GM10248 (cell line): Measurements from ENCODE around the gene MRGPRD.
A peak's percentile ranks its signal among the peaks of the same experiment; 100 is the strongest.

Experiments
- CTCF ChIA-PET: fragments of 300-600 bp; sonication (Branson Sonifier 250); formaldehyde crosslinking; extraction: SDS; loops from one replicate; lab custom pipeline; 2021; ENCODE audit warnings: antibody characterized with exemption; lab: Yijun Ruan, JAX
- POLR2A ChIA-PET: fragments of 350-650 bp; sonication (Branson Sonifier 250); formaldehyde crosslinking; extraction: SDS; loops from one replicate; lab custom pipeline; 2020; ENCODE audit warnings: antibody characterized with exemption; lab: Yijun Ruan, JAX
- DNase-seq: peaks from one replicate; pipeline ENCODE4 v3.0.0; 2012; ENCODE audit errors: extremely low spot score
- TF ChIP-seq, protein P1 (sequence below): IDR thresholded peaks from 2 replicates; pipeline ENCODE4 v1.5.1; 2012; ENCODE audit warnings: mild to moderate bottlenecking, low read depth; ENCODE audit errors: extremely low read depth, missing control alignments, control extremely low read depth

Gene MRGPRD

DNA sequence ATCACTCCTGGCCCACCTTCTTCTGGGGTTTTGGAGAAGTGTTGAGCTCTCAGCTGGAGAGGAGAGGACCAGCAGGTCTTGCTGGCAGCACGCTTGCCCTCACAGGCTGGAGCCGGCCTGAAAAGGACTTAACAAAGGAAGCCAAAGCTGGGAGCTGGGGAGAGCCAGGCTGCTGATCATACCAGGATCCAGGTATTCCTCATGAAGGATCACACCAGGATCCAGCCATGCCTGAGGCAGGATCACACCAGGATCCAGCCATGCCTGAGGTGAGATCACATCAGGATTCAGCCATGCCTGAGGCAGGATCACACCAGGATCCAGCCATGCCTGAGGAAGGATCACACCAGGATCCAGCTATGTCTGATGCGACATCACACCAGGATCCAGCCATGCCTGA, 17.0 kb downstream of the MRGPRD start:
- POLR2A ChIA-PET = no interaction called here
- TF ChIP-seq, protein P1, sequence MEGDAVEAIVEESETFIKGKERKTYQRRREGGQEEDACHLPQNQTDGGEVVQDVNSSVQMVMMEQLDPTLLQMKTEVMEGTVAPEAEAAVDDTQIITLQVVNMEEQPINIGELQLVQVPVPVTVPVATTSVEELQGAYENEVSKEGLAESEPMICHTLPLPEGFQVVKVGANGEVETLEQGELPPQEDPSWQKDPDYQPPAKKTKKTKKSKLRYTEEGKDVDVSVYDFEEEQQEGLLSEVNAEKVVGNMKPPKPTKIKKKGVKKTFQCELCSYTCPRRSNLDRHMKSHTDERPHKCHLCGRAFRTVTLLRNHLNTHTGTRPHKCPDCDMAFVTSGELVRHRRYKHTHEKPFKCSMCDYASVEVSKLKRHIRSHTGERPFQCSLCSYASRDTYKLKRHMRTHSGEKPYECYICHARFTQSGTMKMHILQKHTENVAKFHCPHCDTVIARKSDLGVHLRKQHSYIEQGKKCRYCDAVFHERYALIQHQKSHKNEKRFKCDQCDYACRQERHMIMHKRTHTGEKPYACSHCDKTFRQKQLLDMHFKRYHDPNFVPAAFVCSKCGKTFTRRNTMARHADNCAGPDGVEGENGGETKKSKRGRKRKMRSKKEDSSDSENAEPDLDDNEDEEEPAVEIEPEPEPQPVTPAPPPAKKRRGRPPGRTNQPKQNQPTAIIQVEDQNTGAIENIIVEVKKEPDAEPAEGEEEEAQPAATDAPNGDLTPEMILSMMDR = no peak
- CTCF ChIA-PET = interaction anchor here (1.0 kb wide), 1 partner anchor 165 kb away, joined by 3 read pairs; no protein-coding TSS in a partner anchor
- no peak for DNase-seq

DNA sequence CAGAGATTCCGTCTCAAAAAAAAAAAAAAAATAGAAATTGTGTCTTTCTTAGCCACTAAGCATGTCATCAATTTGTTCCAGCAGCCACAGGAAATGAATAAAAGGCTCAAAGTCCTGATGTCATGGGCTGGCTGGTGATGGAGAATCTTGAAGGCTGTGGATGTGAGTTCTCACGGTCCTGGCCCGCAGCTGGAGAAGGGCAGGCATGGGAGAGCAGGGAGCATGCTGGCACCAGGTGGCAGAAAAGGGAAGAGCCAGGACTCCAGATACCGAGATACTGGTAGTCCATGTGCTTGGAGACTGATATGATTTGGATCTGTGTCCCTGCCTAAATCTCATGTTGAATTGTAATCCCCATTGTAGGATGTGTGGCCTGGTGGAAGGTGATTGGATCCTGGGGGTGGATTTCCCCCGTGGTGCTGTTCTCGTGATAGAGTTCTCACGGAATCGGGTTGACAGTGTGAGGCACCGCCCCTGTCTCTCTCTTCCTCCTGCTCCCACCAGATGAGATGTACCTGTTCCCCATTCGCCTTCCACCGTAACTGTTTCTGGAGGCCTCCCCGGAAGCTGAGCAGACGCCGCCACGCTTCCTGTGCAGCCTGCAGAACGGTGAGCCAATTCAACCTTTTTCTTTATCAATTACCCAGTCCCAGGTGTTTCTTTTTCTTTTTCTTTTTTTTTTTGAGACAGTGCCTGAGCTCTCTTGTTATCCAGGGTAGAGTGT, 18.1 kb downstream of the MRGPRD start:
- DNase-seq = peak; percentile 19

DNA sequence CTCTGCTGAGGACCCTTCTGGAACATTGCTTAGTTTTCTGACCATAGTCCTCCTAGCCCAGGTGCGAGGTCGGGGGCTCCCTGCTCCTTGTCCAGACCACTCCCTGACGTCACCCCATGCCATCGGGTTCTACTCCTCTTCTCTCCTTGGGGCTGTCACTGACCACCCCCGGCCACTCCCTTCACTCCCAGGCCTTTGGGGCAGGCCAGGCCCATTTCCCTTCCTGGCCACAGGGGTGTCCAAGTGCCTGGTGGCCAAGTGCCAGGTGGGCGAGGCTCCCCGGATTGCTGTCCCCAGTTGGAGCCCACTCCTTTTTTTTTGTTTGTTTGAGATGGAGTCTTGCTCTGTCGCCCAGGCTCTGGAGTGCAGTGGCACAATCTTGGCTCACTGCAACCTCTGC, 19.5 kb downstream of the MRGPRD start:
- CTCF ChIA-PET = no interaction called here
- TF ChIP-seq, protein P1 = no peak
- POLR2A ChIA-PET = no interaction called here
- DNase-seq = no peak

More for the DNA sequence above, 18.1 kb downstream of the MRGPRD start:
- CTCF ChIA-PET = interaction anchor here (1.0 kb wide), 1 partner anchor 164 kb away, joined by 3 read pairs; no protein-coding TSS in a partner anchor
- TF ChIP-seq, protein P1 = no peak
- POLR2A ChIA-PET = no interaction called here

DNA sequence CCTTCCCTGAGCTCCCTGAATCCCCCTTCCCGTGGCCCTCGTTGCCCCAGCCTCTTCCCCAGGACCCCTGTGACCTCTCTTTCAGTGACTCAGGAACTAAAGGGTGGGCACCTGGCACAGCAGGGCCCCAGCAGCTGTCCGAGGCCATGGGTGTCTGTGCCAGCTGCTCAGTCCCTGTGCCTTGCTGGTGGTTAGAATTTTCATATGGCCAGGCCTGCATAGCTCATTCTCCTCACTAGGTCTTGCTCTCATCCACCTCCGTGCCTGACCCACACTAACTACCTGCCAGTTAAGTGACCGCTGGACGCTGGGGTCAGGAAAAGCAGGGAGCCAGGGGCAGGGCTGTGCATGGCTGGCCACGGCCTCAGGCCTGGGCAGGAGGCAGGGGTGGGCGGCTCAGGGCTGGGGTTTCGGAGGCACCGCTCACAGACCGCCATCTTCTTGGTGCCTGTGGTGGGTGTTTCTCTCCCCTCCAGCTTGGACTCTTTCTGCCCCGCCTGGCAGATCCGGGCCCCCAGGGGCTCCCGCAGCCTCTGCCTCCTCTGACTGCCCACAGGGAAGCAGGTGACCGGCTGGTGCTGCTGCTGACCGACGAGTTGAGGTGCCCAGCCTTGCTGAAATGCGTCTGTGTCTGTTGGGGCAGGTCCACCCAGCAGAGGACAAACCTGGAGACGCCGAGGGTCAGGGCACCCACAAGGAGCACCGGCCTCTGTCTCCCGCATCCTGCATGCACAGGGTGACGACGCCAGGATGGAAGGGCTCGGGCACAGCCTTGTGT, 20.3 kb downstream of the MRGPRD start:
- TF ChIP-seq, protein P1 = no peak
- ChIA-PET CTCF (no interaction called here), POLR2A (no interaction called here)
- no peak for DNase-seq

DNA sequence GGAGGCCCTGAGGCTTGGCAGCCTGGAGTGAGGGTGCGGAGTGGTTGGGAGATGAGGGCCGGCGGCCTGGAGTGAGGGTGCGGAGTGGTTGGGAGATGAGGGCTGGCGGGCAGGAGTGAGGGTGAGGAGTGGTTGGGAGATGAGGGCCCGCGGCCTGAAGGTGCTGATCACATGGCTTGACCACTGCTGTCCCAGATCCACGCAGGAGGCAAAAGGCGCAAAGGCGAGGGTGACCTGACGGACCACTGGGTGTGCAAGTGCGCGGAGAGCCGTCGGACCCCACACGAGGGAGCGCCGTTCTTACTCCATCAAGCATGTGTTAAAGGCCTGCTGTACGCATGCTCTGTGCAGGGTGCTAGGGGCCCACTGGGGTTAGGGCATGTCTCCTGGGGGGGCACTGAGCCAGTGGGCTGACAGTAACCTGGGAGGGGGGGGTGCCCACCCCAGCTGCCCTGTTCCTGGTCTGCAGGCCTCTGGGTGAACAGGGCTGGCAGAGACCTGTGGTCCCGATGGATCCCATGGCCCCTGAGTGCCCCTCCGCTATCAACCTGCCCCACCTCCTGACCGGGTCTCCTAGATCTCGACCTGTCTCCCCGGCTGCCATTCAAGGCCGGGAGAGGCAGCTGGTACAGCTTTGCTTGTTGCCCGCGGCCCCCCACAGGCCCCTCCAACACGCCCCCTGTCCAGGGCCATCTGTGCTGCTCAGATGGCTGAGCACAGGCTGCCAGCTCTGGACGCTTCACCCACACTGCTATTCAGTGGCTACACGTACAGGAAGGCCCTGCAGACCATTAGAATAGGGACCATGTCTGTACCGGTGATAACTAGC, 21.1 kb downstream of the MRGPRD start:
- ChIA-PET POLR2A (no interaction called here), CTCF (interaction anchor here (1.3 kb wide), 1 partner anchor 18 kb away, joined by 3 read pairs; no protein-coding TSS in a partner anchor)
- no peak for DNase-seq

More for the DNA sequence above, 21.1 kb downstream of the MRGPRD start:
- TF ChIP-seq, protein P1 = no peak
